ENCODE results near the gene ZBTB20.

Gene ZBTB20

DNA sequence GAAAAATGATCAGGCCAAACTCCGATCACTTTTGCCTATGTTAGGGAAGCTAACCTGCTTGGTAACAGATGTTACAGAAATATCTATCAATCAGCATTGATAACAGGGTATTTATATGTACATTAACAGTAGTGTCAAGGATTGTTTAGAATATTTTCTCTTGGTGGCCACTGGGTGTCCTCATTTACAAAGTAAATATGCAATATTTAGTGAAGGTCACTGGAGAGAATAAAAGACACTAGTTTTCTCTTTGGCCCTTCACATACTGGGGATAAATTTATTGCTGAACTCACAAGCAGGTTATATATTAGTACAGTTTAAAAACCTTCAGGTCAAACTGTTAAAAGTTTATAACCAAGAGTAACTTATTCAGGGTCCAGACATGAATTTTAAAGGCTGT lies 784.3 kb downstream of the ZBTB20 start:
- no peaks in the 10 kb centered on the region for H3K4me1 ChIP-seq (ENCODE audit: insufficient read depth, low read length)
- no peak overlapping the region for H3K9ac ChIP-seq (ENCODE audit: low read depth, low read length)
- no peaks in the 10 kb centered on the region for H4K20me1 ChIP-seq (ENCODE audit: insufficient read depth, low read length)
- H3K9me3 ChIP-seq (ENCODE audit: insufficient read depth, low read length, severe bottlenecking): no peaks in the 10 kb centered on the region
- H3K27me3 ChIP-seq (ENCODE audit: insufficient read depth, low read length, poor library complexity): no peaks in the 10 kb centered on the region
- ATAC-seq (ENCODE audit: insufficient read depth, low read depth) (no peak; the same call in 2 of the 3 replicates), DNase-seq (no peak)
- H3K4me3 ChIP-seq (ENCODE audit: low read depth in 1 of 2, low read length in 2 of 2): no peak overlapping the region
- no peak overlapping the region for H2AFZ ChIP-seq (ENCODE audit: low read depth, low read length)
- no peaks in the 10 kb centered on the region for H3K79me2 ChIP-seq (ENCODE audit: insufficient read depth, low read length)
- no peak overlapping the region for H3K4me2 ChIP-seq (ENCODE audit: insufficient read depth, low read length)
- no peak overlapping the region for H3K27ac ChIP-seq (ENCODE audit: low read length)
- H3K36me3 ChIP-seq (ENCODE audit: insufficient read depth, low read length): no peaks in the 10 kb centered on the region
- TF ChIP-seq EZH2 (IDR thresholded peaks at IDR 0.05; ENCODE audit: borderline replicate concordance, low read depth, low read length, severe bottlenecking) (no peak), CTCF (IDR thresholded peaks at IDR 0.05; ENCODE audit: borderline replicate concordance, extremely low read depth, low read length, poor library complexity, severe bottlenecking) (peak; percentile 57)

GRCh38 chr3:114361391-114361790 lies 785.7 kb downstream of the ZBTB20 start:
- Histone ChIP-seq H4K20me1 (ENCODE audit: insufficient read depth, low read length) (no peaks in the 10 kb centered on the region), H3K27ac (ENCODE audit: low read length) (no peak overlapping the region), H3K9me3 (ENCODE audit: insufficient read depth, low read length, severe bottlenecking) (no peaks in the 10 kb centered on the region), H3K9ac (ENCODE audit: low read depth, low read length) (no peak overlapping the region), H3K4me3 (ENCODE audit: low read depth in 1 of 2, low read length in 2 of 2) (no peak overlapping the region), H3K36me3 (ENCODE audit: insufficient read depth, low read length) (no peaks in the 10 kb centered on the region), H3K27me3 (ENCODE audit: insufficient read depth, low read length, poor library complexity) (no peaks in the 10 kb centered on the region), H3K4me2 (ENCODE audit: insufficient read depth, low read length) (no peak overlapping the region), H3K4me1 (ENCODE audit: insufficient read depth, low read length) (no peaks in the 10 kb centered on the region), H2AFZ (ENCODE audit: low read depth, low read length) (no peak overlapping the region), H3K79me2 (ENCODE audit: insufficient read depth, low read length) (no peaks in the 10 kb centered on the region)
- no peak for TF ChIP-seq EZH2 (IDR thresholded peaks at IDR 0.05; ENCODE audit: borderline replicate concordance, low read depth, low read length, severe bottlenecking)
- TF ChIP-seq CTCF (IDR thresholded peaks at IDR 0.05; ENCODE audit: borderline replicate concordance, extremely low read depth, low read length, poor library complexity, severe bottlenecking): no peak
- DNase-seq (no peak), ATAC-seq (ENCODE audit: insufficient read depth, low read depth) (no peak)

- Histone ChIP-seq H3K4me2 (ENCODE audit: insufficient read depth, low read length) (no peak overlapping the region), H3K36me3 (ENCODE audit: insufficient read depth, low read length) (peaks cover 4% of the 10 kb centered on the region; the same call in 1 of the 2 replicates), H2AFZ (ENCODE audit: low read depth, low read length) (no peak overlapping the region), H3K27ac (ENCODE audit: low read length) (no peak overlapping the region), H3K27me3 (ENCODE audit: insufficient read depth, low read length, poor library complexity) (no peaks in the 10 kb centered on the region), H3K4me3 (ENCODE audit: low read depth in 1 of 2, low read length in 2 of 2) (no peak overlapping the region), H3K4me1 (ENCODE audit: insufficient read depth, low read length) (no peaks in the 10 kb centered on the region), H3K9ac (ENCODE audit: low read depth, low read length) (no peak overlapping the region), H3K79me2 (ENCODE audit: insufficient read depth, low read length) (no peaks in the 10 kb centered on the region), H3K9me3 (ENCODE audit: insufficient read depth, low read length, severe bottlenecking) (no peaks in the 10 kb centered on the region), H4K20me1 (ENCODE audit: insufficient read depth, low read length) (no peaks in the 10 kb centered on the region)
- no peak for ATAC-seq (ENCODE audit: insufficient read depth, low read depth)
- TF ChIP-seq EZH2 (IDR thresholded peaks at IDR 0.05; ENCODE audit: borderline replicate concordance, low read depth, low read length, severe bottlenecking) (no peak), CTCF (IDR thresholded peaks at IDR 0.05; ENCODE audit: borderline replicate concordance, extremely low read depth, low read length, poor library complexity, severe bottlenecking) (no peak)
- no peak for DNase-seq
These were observed 790.6 kb downstream of the ZBTB20 start for GRCh38 chr3:114356525-114356924.

GRCh38 chr3:114356066-114356465 lies 791.0 kb downstream of the ZBTB20 start:
- TF ChIP-seq CTCF (IDR thresholded peaks at IDR 0.05; ENCODE audit: borderline replicate concordance, extremely low read depth, low read length, poor library complexity, severe bottlenecking): no peak
- Histone ChIP-seq H3K79me2 (ENCODE audit: insufficient read depth, low read length) (no peaks in the 10 kb centered on the region), H3K36me3 (ENCODE audit: insufficient read depth, low read length) (peaks cover 9% of the 10 kb centered on the region; the same call in 1 of the 2 replicates), H4K20me1 (ENCODE audit: insufficient read depth, low read length) (no peaks in the 10 kb centered on the region), H3K27ac (ENCODE audit: low read length) (no peak overlapping the region), H3K27me3 (ENCODE audit: insufficient read depth, low read length, poor library complexity) (no peaks in the 10 kb centered on the region), H3K4me1 (ENCODE audit: insufficient read depth, low read length) (no peaks in the 10 kb centered on the region), H3K4me2 (ENCODE audit: insufficient read depth, low read length) (no peak overlapping the region), H3K9ac (ENCODE audit: low read depth, low read length) (no peak overlapping the region), H3K4me3 (ENCODE audit: low read depth in 1 of 2, low read length in 2 of 2) (no peak overlapping the region), H2AFZ (ENCODE audit: low read depth, low read length) (no peak overlapping the region), H3K9me3 (ENCODE audit: insufficient read depth, low read length, severe bottlenecking) (no peaks in the 10 kb centered on the region)
- ATAC-seq (ENCODE audit: insufficient read depth, low read depth) (no peak), DNase-seq (no peak)

All from DND-41 (cell line).